Measurements from ENCODE around the gene SCT.

The SCT gene

GRCh38 chr11:608791-609251, 18.2 kb downstream of the SCT start:
- no peak for DNase-seq

GRCh38 chr11:607971-608659, 18.9 kb downstream of the SCT start:
- DNase-seq: no peak

GRCh38 chr11:607020-607780, 19.8 kb downstream of the SCT start:
- no peak for DNase-seq

- no peak for DNase-seq
Observed at GRCh38 chr11:606245-606644, 20.7 kb downstream of the SCT start.

GRCh38 chr11:605286-606129, 21.5 kb downstream of the SCT start:
- DNase-seq: no peak

- DNase-seq: no peak
Observed at GRCh38 chr11:603154-603553, 23.8 kb downstream of the SCT start.

- no peak for DNase-seq
Observed at GRCh38 chr11:601573-602245, 25.3 kb downstream of the SCT start.

- no peak for DNase-seq
Observed at GRCh38 chr11:598005-598680, 28.8 kb downstream of the SCT start.

- no peak for DNase-seq
Observed at GRCh38 chr11:597166-597725, 29.7 kb downstream of the SCT start.

GRCh38 chr11:596374-596773, 30.6 kb downstream of the SCT start:
- no peak for DNase-seq

- no peak for DNase-seq
Observed at GRCh38 chr11:595400-595799, 31.6 kb downstream of the SCT start.

- no peak for DNase-seq
Observed at GRCh38 chr11:593347-593746, 33.6 kb downstream of the SCT start.

GRCh38 chr11:592918-593317, 34.1 kb downstream of the SCT start:
- DNase-seq: no peak

- DNase-seq: no peak
Observed at GRCh38 chr11:592501-592900, 34.5 kb downstream of the SCT start.

GRCh38 chr11:590997-591396, 36.0 kb downstream of the SCT start:
- DNase-seq: no peak

GRCh38 chr11:589798-590197, 37.2 kb downstream of the SCT start:
- DNase-seq: no peak

- no peak for DNase-seq
Observed at GRCh38 chr11:587978-588380, 39.0 kb downstream of the SCT start.

GRCh38 chr11:587546-587945, 39.4 kb downstream of the SCT start:
- no peak for DNase-seq

GRCh38 chr11:586376-587316, 40.3 kb downstream of the SCT start:
- no peak for DNase-seq

- no peak for DNase-seq
Observed at GRCh38 chr11:584287-584686, 42.7 kb downstream of the SCT start.

- no peak for DNase-seq
Observed at GRCh38 chr11:581752-582151, 45.2 kb downstream of the SCT start.
